DMS53 (cell line): ENCODE data around the gene ATP5F1B.
"Not testable (repeated sequence)": the region's sequence is repeated elsewhere in the genome, so short reads cannot be mapped to it uniquely, and the experiment has no call there.

Source experiments
- DNase-seq: peaks from one replicate; lab custom pipeline; 2025; lab: John Stamatoyannopoulos, UW

Gene ATP5F1B

GRCh38 chr12:56645717-56646446 lies at the start of gene ATP5F1B:
Gene ATP5F1B, minus strand, starts transcription at chr12:56645984. Its CDS starts 21 bp downstream, at chr12:56645963.
- peak; percentile 100 for DNase-seq

GRCh38 chr12:56694161-56694560 lies 48.4 kb upstream of the ATP5F1B start:
- no peak for DNase-seq

GRCh38 chr12:56688846-56689109 lies 43.0 kb upstream of the ATP5F1B start:
- no peak for DNase-seq

- peak; percentile 99 for DNase-seq
These were observed 42.5 kb upstream of the ATP5F1B start, which contains the start of gene PTGES3 for GRCh38 chr12:56688129-56688845. Gene PTGES3, minus strand, starts transcription at chr12:56688284. Its CDS starts 285 bp downstream, at chr12:56687999.

GRCh38 chr12:56687223-56688128 lies 41.7 kb upstream of the ATP5F1B start:
- DNase-seq: peak; percentile 76

- no peak for DNase-seq
These were observed 39.1 kb upstream of the ATP5F1B start for GRCh38 chr12:56684745-56685359.

GRCh38 chr12:56682323-56682722 lies 36.5 kb upstream of the ATP5F1B start:
- DNase-seq: no peak

- DNase-seq: no peak
These were observed 34.2 kb upstream of the ATP5F1B start for GRCh38 chr12:56679883-56680575.

GRCh38 chr12:56678852-56679251 lies 33.1 kb upstream of the ATP5F1B start:
- DNase-seq: no peak

- no peak for DNase-seq
These were observed 31.9 kb upstream of the ATP5F1B start for GRCh38 chr12:56677680-56678079.

- no peak for DNase-seq
These were observed 31.2 kb upstream of the ATP5F1B start for GRCh38 chr12:56676851-56677580.

GRCh38 chr12:56671608-56672007 lies 25.8 kb upstream of the ATP5F1B start:
- no peak for DNase-seq

- DNase-seq: no peak
These were observed 25.1 kb upstream of the ATP5F1B start for GRCh38 chr12:56670836-56671235.

GRCh38 chr12:56668197-56668457 lies 22.3 kb upstream of the ATP5F1B start:
- DNase-seq: no peak

- DNase-seq: no peak
These were observed 16.3 kb upstream of the ATP5F1B start for GRCh38 chr12:56661979-56662638.

- no peak for DNase-seq
These were observed 15.8 kb upstream of the ATP5F1B start for GRCh38 chr12:56661560-56661959.

GRCh38 chr12:56658921-56659320 lies 13.1 kb upstream of the ATP5F1B start:
- DNase-seq: no peak

- DNase-seq: no peak
These were observed 11.9 kb upstream of the ATP5F1B start for GRCh38 chr12:56657416-56658379.

GRCh38 chr12:56653781-56654180 lies 8.0 kb upstream of the ATP5F1B start:
- DNase-seq: not testable (repeated sequence)
